SU-DHL-6 (cell line): ENCODE results near the gene HSD17B11.

ENCODE experiments used
- EZH2phosphoT487 ChIP-seq: fragments of 200-600 bp; sonication (generic), shearing (Covaris generic); conservative IDR thresholded peaks from 2 replicates; pipeline ENCODE4 v1.6.1; 2018; ENCODE audit warnings: mild to moderate bottlenecking, antibody characterized with exemption, low read length, moderate library complexity, mixed read lengths
- TF ChIP-seq, protein P1 (sequence below): fragments of 200-600 bp; sonication (generic); IDR thresholded peaks from one replicate; pipeline ENCODE4 v1.5.1; 2017; ENCODE audit warnings: antibody characterized with exemption, mild to moderate bottlenecking, low read length, moderate library complexity; ENCODE audit not compliant: insufficient read depth, poor library complexity, severe bottlenecking

DNA sequence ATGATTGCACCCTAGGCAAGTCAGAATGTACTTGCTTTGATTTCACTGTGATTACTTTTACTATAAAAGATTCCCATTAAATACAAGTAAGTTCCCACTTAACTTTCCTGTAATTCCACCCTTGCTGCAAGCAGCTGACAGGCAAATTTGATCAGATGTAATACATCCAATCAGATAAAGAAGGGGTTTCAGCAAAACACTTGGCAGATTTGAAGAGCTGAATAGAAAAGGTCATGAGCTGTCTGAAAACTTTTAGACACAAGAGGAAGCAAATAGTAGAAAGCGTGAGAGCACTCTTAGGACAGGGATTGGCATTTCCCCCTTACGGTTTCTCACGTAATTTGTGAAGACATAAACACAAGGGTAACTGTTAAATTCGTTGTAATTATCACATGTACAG is 91.1 kb downstream of the HSD17B11 start:
- TF ChIP-seq, protein P1, sequence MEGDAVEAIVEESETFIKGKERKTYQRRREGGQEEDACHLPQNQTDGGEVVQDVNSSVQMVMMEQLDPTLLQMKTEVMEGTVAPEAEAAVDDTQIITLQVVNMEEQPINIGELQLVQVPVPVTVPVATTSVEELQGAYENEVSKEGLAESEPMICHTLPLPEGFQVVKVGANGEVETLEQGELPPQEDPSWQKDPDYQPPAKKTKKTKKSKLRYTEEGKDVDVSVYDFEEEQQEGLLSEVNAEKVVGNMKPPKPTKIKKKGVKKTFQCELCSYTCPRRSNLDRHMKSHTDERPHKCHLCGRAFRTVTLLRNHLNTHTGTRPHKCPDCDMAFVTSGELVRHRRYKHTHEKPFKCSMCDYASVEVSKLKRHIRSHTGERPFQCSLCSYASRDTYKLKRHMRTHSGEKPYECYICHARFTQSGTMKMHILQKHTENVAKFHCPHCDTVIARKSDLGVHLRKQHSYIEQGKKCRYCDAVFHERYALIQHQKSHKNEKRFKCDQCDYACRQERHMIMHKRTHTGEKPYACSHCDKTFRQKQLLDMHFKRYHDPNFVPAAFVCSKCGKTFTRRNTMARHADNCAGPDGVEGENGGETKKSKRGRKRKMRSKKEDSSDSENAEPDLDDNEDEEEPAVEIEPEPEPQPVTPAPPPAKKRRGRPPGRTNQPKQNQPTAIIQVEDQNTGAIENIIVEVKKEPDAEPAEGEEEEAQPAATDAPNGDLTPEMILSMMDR = no peak
- TF ChIP-seq EZH2phosphoT487 = no peak
